SU-DHL-6 (cell line): ENCODE results near the gene MYCBPAP.

ENCODE experiments used
- CTCF ChIP-seq: fragments of 200-600 bp; sonication (generic); IDR thresholded peaks from one replicate; pipeline ENCODE4 v1.5.1; 2017; ENCODE audit warnings: antibody characterized with exemption, mild to moderate bottlenecking, low read length, moderate library complexity; ENCODE audit not compliant: insufficient read depth, poor library complexity, severe bottlenecking
- EZH2phosphoT487 ChIP-seq: fragments of 200-600 bp; sonication (generic), shearing (Covaris generic); conservative IDR thresholded peaks from 2 replicates; pipeline ENCODE4 v1.6.1; 2018; ENCODE audit warnings: mild to moderate bottlenecking, antibody characterized with exemption, low read length, moderate library complexity, mixed read lengths

- TF ChIP-seq CTCF, result no peak
- TF ChIP-seq EZH2phosphoT487, result no peak
Measured at GRCh38 chr17:50531428-50532025, 23.3 kb downstream of the MYCBPAP start.
